ENCODE results near the gene MAPK8IP2.

The MAPK8IP2 gene

DNA sequence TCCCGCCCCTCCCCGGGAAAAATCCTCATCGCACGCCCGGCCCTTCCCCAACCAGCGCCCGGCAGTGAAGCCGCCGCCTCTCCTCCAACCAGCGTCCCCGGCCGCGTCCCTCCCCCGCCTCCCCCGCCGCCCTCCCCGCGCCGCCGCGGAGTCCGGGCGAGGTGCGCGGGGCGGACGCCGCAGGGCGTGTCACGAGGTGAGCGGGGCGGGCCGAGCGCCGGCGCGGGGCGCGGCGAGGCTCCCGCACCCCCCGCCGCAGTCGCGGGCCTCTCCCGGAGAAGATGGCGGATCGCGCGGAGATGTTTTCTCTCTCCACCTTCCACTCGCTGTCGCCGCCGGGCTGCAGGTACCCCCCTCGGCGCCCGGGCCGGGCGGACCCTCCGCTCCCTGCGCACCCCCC lies at the start of gene MAPK8IP2:
MAPK8IP2 (plus strand) TSS at position 256 of the 400 bp plus-strand sequence; CDS start at position 282, 26 bp downstream.
- in situ Hi-C loops (cut with MboI; ENCODE audit: low sequenced_read_pairs) = no loop called here

DNA sequence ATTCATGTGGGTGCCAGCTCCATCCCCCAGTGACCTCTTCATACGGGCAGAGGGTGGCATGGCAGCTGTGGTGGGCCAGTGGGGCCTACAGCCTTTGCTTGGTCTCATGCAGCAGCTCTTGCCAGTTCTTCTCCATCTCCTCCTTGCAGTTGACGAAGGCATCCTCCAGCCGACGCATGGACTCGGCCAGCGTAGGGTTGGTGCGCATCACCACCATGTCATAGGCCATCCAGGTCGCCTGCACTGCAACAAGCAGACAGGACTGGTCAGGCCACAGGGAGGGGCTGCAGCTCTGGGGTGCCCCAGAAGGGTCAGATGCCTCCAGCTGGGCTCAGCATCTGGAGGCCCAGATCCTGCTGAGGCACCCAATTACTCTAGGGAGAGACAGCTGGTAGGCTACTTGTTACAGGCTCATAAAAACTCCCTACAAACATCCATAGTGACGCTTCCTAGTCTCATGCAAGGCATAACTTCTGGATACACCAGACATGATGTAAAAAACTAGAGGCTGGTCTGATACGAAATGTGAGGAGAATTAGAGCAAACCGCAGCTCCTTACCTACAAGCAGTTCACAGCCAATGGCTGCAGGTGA lies 49.3 kb upstream of the MAPK8IP2 start:
- in situ Hi-C loops (cut with MboI; ENCODE audit: low sequenced_read_pairs) = no loop called here

DNA sequence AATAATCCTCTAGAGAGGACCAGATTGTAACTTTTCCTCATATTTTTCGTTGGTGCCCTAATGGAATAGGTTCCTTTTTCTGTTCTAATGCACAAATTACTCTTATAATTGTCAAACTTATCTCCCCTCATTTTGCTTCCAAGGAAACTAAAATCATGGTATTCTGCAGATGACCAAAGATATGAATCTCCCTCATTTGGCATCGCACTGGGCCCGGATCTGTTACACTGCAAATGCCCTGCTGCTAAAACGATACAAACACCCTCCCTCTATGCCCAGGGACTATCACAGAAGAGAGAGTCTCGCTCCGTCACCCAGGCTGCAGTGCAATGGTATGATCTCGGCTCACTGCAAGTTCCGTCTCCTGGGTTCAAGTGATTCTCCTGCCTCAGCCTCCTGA lies 47.3 kb upstream of the MAPK8IP2 start:
- in situ Hi-C loops (cut with MboI; ENCODE audit: low sequenced_read_pairs) = no loop called here

DNA sequence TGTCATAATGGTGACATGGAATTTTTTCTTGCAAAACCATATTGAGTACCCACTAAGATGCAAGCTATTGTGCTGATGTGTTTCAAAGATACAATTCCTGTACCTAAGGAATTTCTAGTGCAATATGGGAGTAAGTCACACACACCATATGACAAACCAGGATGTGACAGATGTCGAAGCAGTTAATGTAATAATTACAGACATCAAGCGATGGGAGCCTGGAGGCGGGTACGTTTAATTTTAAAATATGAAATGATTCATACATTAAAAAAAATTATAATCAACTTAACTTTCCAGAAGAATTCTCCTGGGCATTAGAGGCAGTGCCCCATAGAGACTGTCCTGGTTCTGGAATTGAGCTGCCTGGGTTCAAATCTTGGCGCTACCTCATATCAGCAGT lies 43.9 kb upstream of the MAPK8IP2 start:
- in situ Hi-C loops (cut with MboI; ENCODE audit: low sequenced_read_pairs) = no loop called here

DNA sequence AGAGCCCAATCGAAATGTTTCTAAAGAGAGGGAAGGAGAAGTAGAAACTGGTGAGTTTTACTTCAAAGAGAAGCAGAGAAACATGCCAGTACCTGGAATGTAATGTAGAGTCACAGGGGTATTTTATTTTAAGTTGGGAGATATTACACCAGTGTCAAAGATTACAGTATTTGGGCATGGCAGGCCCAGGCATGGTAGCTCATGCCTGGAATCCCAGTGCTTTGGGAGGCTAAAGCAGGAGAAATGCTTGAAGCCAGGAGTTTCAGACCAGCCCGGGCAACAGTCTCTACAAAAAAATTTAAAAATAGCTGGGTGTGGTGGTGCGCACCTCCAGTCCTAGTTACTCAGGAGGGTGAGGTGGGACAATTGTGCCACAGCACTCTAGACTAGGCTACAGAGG lies 40.6 kb upstream of the MAPK8IP2 start:
- in situ Hi-C loops (cut with MboI; ENCODE audit: low sequenced_read_pairs) = no loop called here

DNA sequence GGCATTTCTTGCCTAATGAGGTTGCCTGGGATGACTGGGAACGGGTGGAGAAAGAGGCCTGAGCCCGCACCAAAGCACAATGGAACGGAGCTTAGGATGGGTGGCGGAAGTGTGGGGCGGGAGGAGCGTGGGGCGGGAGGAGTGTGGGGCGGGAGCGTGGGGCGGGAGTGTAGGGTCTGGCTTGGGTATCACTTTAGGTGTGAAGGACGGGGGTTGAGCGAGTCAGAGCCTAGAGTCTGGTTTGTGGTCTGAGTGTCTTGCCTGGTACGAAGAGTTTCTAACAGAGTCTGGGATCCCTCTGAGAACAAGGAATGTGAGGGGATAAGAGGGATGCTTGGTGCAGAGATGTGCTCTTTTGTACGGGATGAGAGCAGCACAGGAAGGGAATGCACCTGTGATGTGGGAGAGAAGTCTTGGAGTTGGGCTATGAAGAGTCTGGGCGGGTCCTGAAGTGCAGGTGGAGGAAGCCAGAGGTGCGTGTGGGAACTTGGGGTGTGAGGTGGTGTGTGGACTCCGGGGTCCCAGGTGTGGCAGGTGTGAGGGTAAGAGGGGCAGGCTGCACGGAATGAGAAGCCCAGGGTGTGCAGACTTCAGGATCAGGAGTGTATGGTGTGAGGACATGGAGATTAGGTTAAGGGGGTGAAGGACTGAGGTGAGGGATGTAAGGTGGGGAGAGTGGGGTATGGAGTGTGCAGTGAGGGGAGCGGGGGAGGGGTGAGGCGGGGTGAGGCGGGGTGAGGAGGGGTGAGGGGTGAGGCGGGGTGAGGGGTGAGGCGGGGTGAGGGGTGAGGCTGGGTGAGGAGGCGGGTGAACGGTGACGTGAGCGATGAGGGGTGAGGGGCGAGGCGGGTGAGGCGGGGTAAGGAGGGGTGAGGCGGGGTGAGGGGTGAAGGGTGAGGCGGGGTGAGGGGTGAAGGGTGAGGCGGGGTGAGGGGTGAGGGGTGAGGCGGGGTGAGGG lies 38.9 kb upstream of the MAPK8IP2 start:
- in situ Hi-C loops (cut with MboI; ENCODE audit: low sequenced_read_pairs) = no loop called here

DNA sequence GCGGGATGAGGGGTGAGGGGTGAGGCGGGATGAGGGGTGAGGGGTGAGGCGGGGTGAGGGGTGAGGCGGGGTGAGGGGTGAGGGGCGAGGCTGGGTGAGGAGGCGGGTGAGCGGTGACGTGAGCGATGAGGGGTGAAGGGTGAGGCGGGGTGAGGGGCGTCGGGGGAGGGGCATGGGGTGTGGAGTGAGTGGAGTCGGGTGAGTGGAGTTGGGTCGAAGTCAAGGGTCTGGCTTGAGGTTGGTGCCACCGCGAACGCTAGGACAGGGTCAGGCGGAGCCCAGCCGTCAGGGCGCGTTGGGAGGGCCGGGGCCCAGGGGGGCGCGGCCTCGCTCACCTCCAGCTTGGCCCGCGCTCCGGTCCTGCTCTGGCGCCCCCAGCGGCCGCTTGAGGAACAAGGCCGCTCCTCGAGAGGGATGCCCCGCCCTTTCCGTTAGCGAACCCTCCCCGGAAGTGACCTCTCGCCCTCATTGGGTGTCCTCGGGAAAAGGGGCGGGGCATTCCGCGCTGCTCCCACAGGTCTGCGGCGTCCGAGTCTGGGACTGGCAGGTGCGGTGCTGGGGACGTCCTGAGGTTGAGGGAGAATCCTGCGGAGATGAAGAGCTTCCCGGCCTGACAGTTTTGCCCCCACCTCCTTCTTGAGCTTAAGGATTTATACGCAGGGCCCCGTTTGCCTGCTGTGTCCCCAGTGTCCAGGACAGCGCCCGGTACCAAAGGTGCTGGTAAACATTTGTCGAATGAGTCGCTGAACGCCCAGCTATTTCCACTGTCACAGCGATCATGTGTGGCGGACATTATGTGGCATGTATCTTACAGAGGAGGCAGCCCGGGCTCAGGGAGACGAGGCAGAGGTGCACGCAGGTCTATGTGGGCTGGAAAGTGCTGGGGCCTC lies 37.8 kb upstream of the MAPK8IP2 start, which contains the start of gene SYCE3:
SYCE3 (minus strand) TSS at position 397 of the 890 bp plus-strand sequence. CDS start 6,514 bp downstream, outside the sequence.
- in situ Hi-C loops (cut with MboI; ENCODE audit: low sequenced_read_pairs) = no loop called here

DNA sequence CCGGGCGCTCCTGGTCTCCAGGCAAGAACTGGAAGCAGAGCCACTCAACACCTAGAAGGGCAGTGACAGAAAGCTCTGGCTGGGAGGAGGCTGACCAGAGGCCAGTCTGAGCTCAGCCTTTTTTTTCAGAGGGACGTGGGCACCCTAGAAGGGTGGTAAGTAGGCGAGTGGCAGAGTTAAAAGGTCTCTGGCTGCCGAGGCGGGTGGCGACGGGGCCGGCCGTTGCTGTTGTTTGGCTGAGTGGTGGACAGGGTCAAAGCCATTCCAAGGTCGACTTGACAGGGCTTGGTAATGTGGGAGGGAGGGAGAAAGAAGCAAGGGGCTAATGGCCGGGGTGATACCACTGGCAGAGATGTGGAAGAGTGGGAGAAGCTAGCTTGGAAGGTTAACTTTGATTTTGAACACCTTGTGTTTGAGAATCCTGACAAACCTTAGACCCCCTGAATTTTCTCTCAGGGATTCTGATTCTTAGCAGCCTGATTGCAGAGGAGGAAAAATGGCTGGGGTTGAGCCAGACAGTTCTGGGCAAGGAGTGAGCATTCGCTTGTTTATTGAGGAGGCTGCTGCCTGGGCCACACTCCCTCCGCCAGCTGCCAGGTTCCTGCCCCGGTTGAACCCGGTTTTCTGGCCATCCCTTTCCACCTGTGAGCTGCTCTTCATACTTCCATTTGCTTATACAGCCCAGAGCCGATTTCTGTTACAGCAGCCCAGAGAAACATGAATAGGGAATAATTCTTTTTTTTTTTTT lies 37.0 kb upstream of the MAPK8IP2 start:
- in situ Hi-C loops (cut with MboI; ENCODE audit: low sequenced_read_pairs) = no loop called here

DNA sequence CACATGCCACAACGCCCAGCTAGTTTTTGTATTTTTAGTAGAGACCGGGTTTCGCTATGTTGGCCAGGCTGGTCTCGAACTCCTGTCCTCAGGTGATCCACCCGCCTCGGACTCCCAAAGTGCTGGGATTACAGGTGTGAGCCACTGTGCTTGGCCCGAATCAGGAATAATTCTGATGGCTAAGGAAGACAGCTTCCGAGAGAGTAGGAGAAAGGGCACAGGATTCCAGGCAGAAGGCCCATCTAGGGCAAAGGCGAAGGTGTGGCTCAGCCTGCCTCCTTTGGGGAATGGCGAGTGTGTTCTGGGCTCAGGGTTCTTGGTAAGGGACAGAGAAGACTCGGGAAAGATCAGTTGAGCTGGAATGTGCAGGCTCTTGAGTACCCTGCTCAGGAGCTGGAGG lies 36.3 kb upstream of the MAPK8IP2 start:
- in situ Hi-C loops (cut with MboI; ENCODE audit: low sequenced_read_pairs) = no loop called here

DNA sequence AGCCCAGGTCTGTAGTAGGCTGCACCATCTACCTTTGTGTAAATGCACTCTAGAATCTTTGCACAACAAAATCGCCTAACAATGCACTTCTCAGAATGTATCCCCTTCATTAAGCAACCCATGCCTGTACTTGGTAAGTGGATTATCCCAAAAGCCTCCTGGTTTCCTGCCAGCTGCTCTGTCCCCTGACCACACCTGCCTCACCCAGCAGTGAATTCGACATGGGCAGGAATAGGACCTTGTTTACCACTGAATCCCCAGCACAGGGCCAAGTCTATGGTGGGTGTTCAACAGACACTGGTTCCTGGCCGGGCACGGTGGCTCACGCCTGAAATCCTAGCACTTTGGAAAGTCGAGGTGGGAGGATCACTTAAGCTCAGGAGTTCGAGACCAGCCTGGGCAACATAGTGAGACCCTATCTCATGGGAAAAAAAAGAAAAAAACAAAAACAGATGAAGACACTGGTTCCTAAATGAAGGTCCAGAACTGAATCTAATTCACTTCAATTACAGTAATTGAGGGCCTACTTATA lies 32.8 kb upstream of the MAPK8IP2 start:
- in situ Hi-C loops (cut with MboI; ENCODE audit: low sequenced_read_pairs) = no loop called here

DNA sequence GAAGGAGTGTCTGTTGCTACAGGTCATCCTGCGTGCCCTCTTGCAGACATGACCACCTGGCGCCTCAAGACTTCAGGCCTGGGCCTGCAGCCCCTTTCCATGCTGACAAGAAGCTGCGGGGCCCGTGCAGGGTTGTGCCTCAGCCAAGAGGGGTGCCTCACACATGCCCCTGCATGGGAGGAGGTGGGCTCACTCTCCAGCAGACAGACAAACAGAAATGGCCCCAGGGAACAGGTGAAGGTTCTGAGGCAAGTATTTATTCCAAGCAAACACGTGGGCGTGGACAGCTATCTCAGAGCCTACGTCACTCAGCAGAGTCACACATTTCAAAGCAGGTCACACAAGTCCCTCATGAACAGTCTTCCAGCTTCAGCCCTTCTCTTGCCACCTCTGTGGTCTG lies 32.0 kb upstream of the MAPK8IP2 start:
- in situ Hi-C loops (cut with MboI; ENCODE audit: low sequenced_read_pairs) = no loop called here

DNA sequence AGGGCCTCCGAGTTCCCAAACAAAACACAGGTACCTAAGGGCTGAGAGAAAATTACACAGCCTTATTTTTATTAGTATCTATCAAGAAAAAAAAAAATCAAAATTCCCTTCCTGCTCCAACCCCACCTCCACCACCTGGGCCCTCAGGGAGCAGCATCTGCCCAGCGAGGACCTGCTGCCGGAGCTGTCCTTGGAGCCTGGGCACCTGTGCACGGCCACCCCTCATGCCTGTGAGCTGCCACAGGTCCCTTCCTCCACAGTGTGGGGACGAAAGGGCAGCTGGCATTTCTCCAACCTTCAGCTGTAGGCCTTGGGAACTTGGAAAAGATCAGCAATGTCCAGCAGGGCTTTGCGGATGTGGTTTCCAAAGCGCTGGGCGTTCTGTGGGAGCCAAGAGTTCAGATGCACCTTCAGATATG lies 31.5 kb upstream of the MAPK8IP2 start:
- in situ Hi-C loops (cut with MboI; ENCODE audit: low sequenced_read_pairs) = no loop called here

DNA sequence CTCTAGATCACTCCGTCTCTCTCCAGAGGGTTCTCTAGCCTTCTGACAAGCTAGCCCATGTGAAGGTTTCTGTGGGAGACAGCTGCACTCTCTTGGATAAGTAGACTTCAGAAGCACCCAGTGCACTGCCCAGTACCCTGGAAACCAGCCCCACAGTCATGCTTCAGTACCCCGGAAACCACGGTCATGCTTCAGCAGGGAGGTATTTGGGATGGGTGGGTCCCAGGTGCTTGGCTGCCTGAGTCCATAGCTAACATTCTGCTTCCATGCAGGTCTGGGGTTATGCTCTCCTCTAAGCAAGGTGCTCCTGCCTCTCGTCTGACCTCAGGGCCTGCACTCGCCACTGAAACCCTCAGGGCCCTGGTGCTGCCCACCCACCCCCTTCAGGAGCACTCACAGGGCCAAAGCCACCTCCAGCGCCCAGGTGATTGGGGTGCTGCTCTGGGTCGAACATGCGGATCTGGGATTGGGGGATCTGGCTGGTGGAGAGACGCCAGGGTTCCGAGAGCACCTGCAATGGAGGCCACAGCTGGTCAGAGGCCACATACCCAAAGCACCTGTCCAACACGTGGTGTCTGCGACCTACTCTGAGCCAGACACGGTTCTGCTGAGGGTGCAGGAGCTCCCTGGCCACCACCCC lies 30.6 kb upstream of the MAPK8IP2 start:
- in situ Hi-C loops (cut with MboI; ENCODE audit: low sequenced_read_pairs) = no loop called here

DNA sequence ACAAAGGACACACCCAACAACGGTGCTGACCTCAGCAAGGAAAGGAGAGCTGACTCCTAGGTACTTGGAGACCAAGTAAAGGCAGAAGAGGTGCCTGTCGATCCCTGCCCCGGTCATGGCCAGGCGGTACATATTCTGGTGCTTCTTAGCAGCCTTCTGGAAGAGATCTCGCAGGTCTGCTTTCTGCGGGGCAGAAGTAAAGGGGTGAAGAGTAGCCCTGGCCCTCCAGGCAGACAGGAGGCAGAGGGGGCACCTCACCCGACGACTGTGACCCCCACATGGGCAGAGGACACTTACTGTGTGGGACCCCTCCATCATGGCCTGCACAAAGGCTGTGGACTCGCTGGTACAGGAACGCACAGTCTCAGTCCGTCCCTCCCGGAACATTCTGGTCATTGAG lies 29.7 kb upstream of the MAPK8IP2 start:
- in situ Hi-C loops (cut with MboI; ENCODE audit: low sequenced_read_pairs) = no loop called here

DNA sequence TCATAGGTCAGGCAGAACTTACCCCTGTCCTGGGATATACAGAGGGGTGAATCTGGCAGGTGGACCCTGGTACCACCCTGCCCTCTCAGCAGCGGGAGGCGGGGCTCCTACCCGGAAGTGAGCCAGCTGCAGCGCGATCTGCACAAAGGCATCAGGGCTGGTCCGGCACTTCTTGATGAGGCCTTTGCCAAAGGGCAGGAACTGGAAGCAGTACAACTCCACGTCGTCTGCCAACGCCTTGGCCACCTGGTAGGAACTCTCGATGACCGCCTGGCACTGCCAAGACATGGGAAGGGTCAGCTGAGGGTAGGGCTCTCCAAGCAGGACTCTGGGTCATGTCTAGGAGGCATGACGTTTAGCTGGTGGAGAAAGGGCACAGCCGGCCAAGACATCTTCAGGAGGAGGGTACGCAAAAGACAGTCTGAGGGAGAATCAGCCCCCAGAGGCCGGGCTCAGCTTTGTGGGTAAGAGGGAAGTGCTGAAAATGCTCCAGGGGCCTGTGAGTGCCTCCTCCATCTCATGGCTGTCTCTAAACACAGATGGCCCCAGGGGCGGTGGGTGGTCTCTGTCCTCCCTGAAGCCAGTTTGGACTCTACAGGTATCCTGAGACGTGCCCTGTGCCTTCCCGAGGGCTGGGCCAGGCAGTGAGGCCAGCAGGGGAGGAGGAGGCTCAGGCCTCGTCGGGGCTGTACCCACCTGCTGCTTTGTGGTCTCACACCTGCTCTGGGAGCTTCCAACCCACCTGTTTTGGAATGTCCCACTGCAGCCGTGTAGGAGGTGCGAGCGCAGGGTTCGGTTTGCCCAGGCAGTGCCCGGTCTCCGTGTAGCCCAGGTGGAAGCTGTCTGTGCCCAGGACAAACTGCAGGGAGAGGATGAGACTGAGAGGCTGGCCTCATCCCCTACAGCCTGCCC lies 29.1 kb upstream of the MAPK8IP2 start:
- in situ Hi-C loops (cut with MboI; ENCODE audit: low sequenced_read_pairs) = no loop called here

DNA sequence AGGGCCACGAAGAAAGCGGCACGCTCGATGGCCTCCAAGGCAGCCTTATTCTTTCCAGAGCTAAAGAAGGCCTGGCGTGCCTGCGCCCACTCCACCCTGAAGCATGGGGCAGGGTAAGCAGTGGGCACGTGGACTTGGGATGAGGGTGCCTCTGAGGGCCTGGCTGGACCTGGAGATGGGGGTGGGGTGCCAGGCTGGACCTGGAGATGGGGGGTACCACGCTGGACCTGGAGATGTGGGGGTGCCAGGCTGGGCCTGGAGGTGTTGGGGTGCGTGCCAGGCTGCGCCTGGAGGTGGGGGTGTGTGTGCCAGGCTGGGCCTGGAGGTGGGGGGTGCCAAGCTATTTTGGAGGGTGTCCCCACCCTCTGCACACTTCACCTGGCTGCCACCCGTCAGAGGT lies 27.6 kb upstream of the MAPK8IP2 start:
- in situ Hi-C loops (cut with MboI; ENCODE audit: low sequenced_read_pairs) = no loop called here

DNA sequence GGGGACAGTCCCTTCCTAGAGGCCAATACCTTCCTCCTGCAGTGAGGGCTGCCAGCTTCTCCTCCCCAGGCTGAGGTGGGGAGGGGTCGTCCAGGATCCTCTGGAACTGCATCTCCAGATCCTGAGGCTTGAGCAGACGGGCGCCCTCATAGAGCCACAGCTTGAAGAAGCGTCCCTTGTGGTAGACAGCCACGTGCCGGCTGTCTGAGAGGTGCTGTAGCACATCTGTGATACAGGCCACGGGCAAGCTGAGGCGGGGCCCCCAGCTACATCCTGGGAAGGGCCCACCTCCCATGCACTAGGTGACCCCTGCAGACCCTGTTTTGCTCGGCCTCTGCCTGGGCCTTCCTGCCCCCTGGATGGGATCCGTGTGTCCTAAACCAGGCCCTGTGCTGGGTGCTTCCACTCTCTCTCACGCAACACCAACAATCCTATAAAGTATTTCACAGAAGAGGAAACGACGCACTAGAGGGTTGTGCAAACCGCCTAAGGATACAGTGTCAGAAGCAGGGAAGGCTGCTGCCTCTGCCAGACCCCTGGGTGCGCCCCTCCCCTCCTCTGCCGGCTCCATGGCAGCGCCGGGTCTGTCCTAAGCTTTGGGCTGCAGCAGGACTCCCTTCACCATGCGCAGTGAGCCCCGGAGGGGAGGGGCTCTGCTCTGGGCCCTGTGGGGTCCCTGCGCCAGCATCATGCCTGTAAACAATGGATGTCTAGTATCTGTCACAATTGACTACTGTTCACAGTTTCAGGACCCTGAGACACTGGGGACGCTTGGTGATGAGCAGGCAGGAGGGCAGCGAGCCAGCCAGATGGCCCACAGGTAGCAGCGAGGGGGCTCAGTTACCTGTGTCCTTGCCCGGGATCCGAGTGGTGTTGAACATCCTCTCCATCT lies 26.9 kb upstream of the MAPK8IP2 start:
- in situ Hi-C loops (cut with MboI; ENCODE audit: low sequenced_read_pairs) = no loop called here

DNA sequence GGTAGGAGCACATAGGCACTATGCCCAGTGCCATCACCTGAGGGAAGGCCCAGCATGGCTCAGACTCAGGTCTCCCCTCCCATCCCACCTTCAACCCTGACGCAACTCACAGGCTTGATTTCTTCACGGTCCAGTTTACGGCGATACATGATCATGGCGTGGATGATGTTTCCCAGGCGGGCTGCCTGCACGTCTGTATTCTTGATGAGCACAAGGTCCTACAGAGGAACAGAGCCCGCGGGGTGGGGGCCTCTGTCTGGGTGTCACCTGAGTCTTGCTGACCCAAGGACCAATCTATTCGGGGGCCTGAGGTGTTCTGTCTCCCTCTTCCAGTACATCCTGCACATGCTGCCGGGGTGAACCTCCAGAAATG lies 26.2 kb upstream of the MAPK8IP2 start:
- in situ Hi-C loops (cut with MboI; ENCODE audit: low sequenced_read_pairs) = no loop called here
